Calu3 (cell line): ENCODE data around the gene DIS3L2. TPM values are rescaled to one million over a fixed set of nuclear protein-coding genes. Genes with fewer than 3 reads are reported as not detected.

Source experiments
- BruUV-seq: library from RNA; stranded (reverse); fragments of 400-500 nt; replicated peaks from 2 replicates; lab custom pipeline; 2021; lab: Mats Ljungman, UMichigan
- CTCF ChIA-PET: fragments of 300-600 bp; sonication (Branson Sonifier 250); formaldehyde crosslinking; loops from one replicate; lab custom pipeline; 2022; ENCODE audit warnings: antibody characterized with exemption; lab: Charles Lee
- DNase-seq: peaks from one replicate; pipeline ENCODE4 v3.0.0; 2022
- H3K27ac Mint-ChIP-seq: one replicate; pipeline ENCODE4 v1.8.0; 2022; ENCODE audit warnings: mixed read lengths; ENCODE audit not compliant: unreplicated experiment
- H3K27me3 Mint-ChIP-seq: one replicate; pipeline ENCODE4 v1.8.0; 2022; ENCODE audit warnings: mixed read lengths; ENCODE audit not compliant: unreplicated experiment
- H3K36me3 Mint-ChIP-seq: one replicate; pipeline ENCODE4 v1.8.0; 2022; ENCODE audit warnings: mild to moderate bottlenecking, moderate library complexity, mixed read lengths; ENCODE audit not compliant: insufficient read depth, unreplicated experiment
- H3K4me1 Mint-ChIP-seq: one replicate; pipeline ENCODE4 v1.8.0; 2022; ENCODE audit warnings: mild to moderate bottlenecking, low read depth, mixed read lengths; ENCODE audit not compliant: unreplicated experiment
- H3K4me3 Mint-ChIP-seq: one replicate; pipeline ENCODE4 v1.8.0; 2022; ENCODE audit warnings: mild to moderate bottlenecking, low read depth, moderate library complexity, mixed read lengths; ENCODE audit not compliant: unreplicated experiment
- H3K9me3 Mint-ChIP-seq: one replicate; pipeline ENCODE4 v1.8.0; 2022; ENCODE audit warnings: low read depth, mixed read lengths; ENCODE audit not compliant: unreplicated experiment
- CTCF ChIP-seq: fragments of 200-600 bp; IDR thresholded peaks from one replicate; pipeline ENCODE4 v1.8.0; 2022; ENCODE audit warnings: antibody characterized with exemption; ENCODE audit not compliant: unreplicated experiment
- intact Hi-C: fragments of 100-400 bp; cut with micrococcal nuclease; formaldehyde crosslinking; loops from one replicate; pipeline ENCODE4 v1.10.0; 2022; ENCODE audit not compliant: unreplicated experiment
- total RNA-seq: library from RNA; stranded (reverse); gene quantifications from 2 replicates; pipeline ENCODE4 v1.2.3, GENCODE V29; 2022

The DIS3L2 gene
- total RNA-seq, 1 experiment from 2014 or later = 46.0 TPM

- no peak for DNase-seq
- no peaks in the 10 kb centered on the region for H3K27me3 Mint-ChIP-seq
- no TSS peak for BruUV-seq
- CTCF ChIA-PET = no interaction called here
- H3K27ac Mint-ChIP-seq = peak overlapping the region; percentile 63
- TF ChIP-seq CTCF = no peak
- no peaks in the 10 kb centered on the region for H3K9me3 Mint-ChIP-seq
- intact Hi-C loops = no loop called here
- no peak overlapping the region for H3K4me3 Mint-ChIP-seq
- H3K4me1 Mint-ChIP-seq = peaks cover 38% of the 10 kb centered on the region
- H3K36me3 Mint-ChIP-seq = no peaks in the 10 kb centered on the region
Observed at GRCh38 chr2:232238596-232238995, 277.1 kb downstream of the DIS3L2 start.

- DNase-seq = no peak
- H3K4me1 Mint-ChIP-seq = peaks cover 38% of the 10 kb centered on the region
- no peak overlapping the region for H3K4me3 Mint-ChIP-seq
- H3K9me3 Mint-ChIP-seq = no peaks in the 10 kb centered on the region
- H3K36me3 Mint-ChIP-seq = no peaks in the 10 kb centered on the region
- TF ChIP-seq CTCF = no peak
- H3K27me3 Mint-ChIP-seq = no peaks in the 10 kb centered on the region
- no peak overlapping the region for H3K27ac Mint-ChIP-seq
- no TSS peak for BruUV-seq
- CTCF ChIA-PET = no interaction called here
- intact Hi-C loops = no loop called here
Observed at GRCh38 chr2:232239951-232240681, 278.6 kb downstream of the DIS3L2 start.

- Mint-ChIP-seq H3K4me3 (no peak overlapping the region), H3K27ac (no peak overlapping the region), H3K4me1 (peaks cover 35% of the 10 kb centered on the region), H3K9me3 (no peaks in the 10 kb centered on the region), H3K36me3 (no peaks in the 10 kb centered on the region), H3K27me3 (no peaks in the 10 kb centered on the region)
- TF ChIP-seq CTCF = no peak
- intact Hi-C loops = no loop called here
- DNase-seq = no peak
- no TSS peak for BruUV-seq
- CTCF ChIA-PET = no interaction called here
Observed at GRCh38 chr2:232240906-232241305, 279.4 kb downstream of the DIS3L2 start.

GRCh38 chr2:232242316-232242715 is 280.8 kb downstream of the DIS3L2 start:
- Mint-ChIP-seq H3K4me3 (no peak overlapping the region), H3K9me3 (no peaks in the 10 kb centered on the region), H3K36me3 (no peaks in the 10 kb centered on the region), H3K27ac (no peak overlapping the region), H3K27me3 (no peaks in the 10 kb centered on the region), H3K4me1 (peaks cover 26% of the 10 kb centered on the region)
- no peak for DNase-seq
- CTCF ChIA-PET = interaction anchor here (0.6 kb wide), 1 partner anchor 296 kb away, joined by 3 read pairs; no protein-coding TSS in a partner anchor
- no TSS peak for BruUV-seq
- no peak for TF ChIP-seq CTCF
- intact Hi-C loops = no loop called here
